HepG2 (cell line): ENCODE results near the gene RAD9A.

Experiments used
- CEBPB ChIP-seq: IDR thresholded peaks from 2 replicates; pipeline ENCODE4 v1.6.1; 2011; ENCODE audit warnings: low read depth, low read length, improper control_type of control experiment, borderline replicate concordance
- JUN ChIP-seq: sonication (generic); formaldehyde crosslinking; IDR thresholded peaks from 2 replicates; pipeline ENCODE4 v1.4.0; 2020; ENCODE audit warnings: mild to moderate bottlenecking, missing genetic modification reagents
- MAX ChIP-seq: IDR thresholded peaks from 2 replicates; pipeline ENCODE4 v1.6.1; 2012; ENCODE audit warnings: inconsistent platforms
- POLR2A ChIP-seq, 2 experiments: IDR thresholded peaks; 2 replicates each; pipeline ENCODE4 v1.6.1; 2011; ENCODE audit warnings: low read depth in 2 of 2, low read length in 2 of 2, mild to moderate bottlenecking in 1 of 2, moderate library complexity in 1 of 2; ENCODE audit not compliant: insufficient read depth in 1 of 2
- SETDB1 ChIP-seq: sonication (generic); formaldehyde crosslinking; IDR thresholded peaks from 2 replicates; pipeline ENCODE4 v1.5.1; 2020; ENCODE audit warnings: missing genetic modification reagents, mild to moderate bottlenecking, borderline replicate concordance
- SRF ChIP-seq: IDR thresholded peaks from 2 replicates; pipeline ENCODE4 v1.6.1; 2011; ENCODE audit warnings: mild to moderate bottlenecking, low read depth, low read length, moderate library complexity
- TCF7 ChIP-seq: sonication (generic); IDR thresholded peaks from 2 replicates; pipeline ENCODE4 v1.6.1; 2016; ENCODE audit warnings: antibody characterized with exemption, low read depth
- ZNF280D ChIP-seq: sonication (generic); formaldehyde crosslinking; IDR thresholded peaks from 2 replicates; pipeline ENCODE4 v1.5.1; 2020; ENCODE audit warnings: mild to moderate bottlenecking, missing genetic modification reagents
- ZNF431 ChIP-seq: sonication (generic); formaldehyde crosslinking; IDR thresholded peaks from 2 replicates; pipeline ENCODE4 v1.9.0; 2022; ENCODE audit warnings: missing genetic modification reagents, low read depth, mild to moderate bottlenecking, borderline replicate concordance
- ZZZ3 ChIP-seq: sonication (generic); formaldehyde crosslinking; IDR thresholded peaks from 2 replicates; pipeline ENCODE4 v1.4.0; 2020; ENCODE audit warnings: missing genetic modification reagents, mild to moderate bottlenecking, borderline replicate concordance

- TF ChIP-seq CEBPB (no peak), POLR2A (IDR thresholded peaks at IDR 0.05; ENCODE audit: insufficient read depth in 1 of 2, low read depth in 2 of 2, low read length in 2 of 2) (no peak), JUN (no peak), TCF7 (no peak), ZZZ3 (no peak), SETDB1 (CRISPR knock-in tag) (no peak), SRF (no peak), ZNF431 (CRISPR knock-in tag) (no peak), ZNF280D (CRISPR knock-in tag) (no peak), MAX (no peak)
Measured at GRCh38 chr11:67436459-67437081, 44.8 kb downstream of the RAD9A start.
